NB4 (cell line): Measurements from ENCODE around the gene NDP.
"Not testable (repeated sequence)": the region's sequence is repeated elsewhere in the genome, so short reads cannot be mapped to it uniquely, and the experiment has no call there.

Experiments used
- CTCF ChIP-seq: IDR thresholded peaks from one replicate; pipeline ENCODE4 v1.5.1; 2012; ENCODE audit warnings: low read depth, low read length
- MAX ChIP-seq: IDR thresholded peaks from 2 replicates; pipeline ENCODE4 v1.6.1; 2011; ENCODE audit warnings: low read depth, low read length
- MYC ChIP-seq: IDR thresholded peaks from 2 replicates; pipeline ENCODE4 v1.6.1; 2011; ENCODE audit warnings: low read depth, low read length
- POLR2A ChIP-seq: IDR thresholded peaks from 2 replicates; pipeline ENCODE4 v1.6.1; 2011; ENCODE audit warnings: mild to moderate bottlenecking; ENCODE audit not compliant: insufficient read length; ENCODE audit errors: extremely low read depth

GRCh38 chrX:43910772-43911171 lies 62.4 kb downstream of the NDP start:
- not testable (repeated sequence) for TF ChIP-seq POLR2A, CTCF, MAX, MYC
